ENCODE results near the gene GOLGA8R. TPM values are rescaled to one million over a fixed set of nuclear protein-coding genes. Genes with fewer than 3 reads are reported as not detected.
"Not testable (repeated sequence)": the region's sequence is repeated elsewhere in the genome, so short reads cannot be mapped to it uniquely, and the experiment has no call there.

The GOLGA8R gene
- total RNA-seq, 2 donors from 2014 or later = 53.4 to 70.9 TPM

DNA sequence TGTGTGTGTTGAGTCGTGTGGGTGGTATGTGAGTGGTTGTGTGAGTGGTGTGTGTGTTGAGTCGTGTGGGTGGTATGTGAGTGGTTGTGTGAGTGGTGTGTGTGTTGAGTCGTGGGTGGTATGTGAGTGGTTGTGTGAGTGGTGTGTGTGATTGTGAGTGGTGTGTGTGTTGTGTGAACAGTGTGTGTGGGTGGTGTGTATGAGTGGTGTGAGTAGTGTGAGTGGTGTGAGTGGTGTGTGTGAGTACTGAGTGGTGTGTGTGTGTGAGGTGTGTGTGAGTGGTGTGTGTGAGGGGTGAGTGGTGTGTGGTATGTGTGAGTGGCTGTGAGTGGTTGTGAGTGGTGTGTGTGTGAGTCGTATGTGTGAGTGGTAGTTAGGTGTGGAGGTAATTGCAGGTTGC lies 38.2 kb downstream of the GOLGA8R start:
- H3K27me3 Mint-ChIP-seq; H3K4me3 Mint-ChIP-seq; H3K9me3 Mint-ChIP-seq; DNase-seq (ENCODE audit: low spot score); H3K36me3 Mint-ChIP-seq; H3K4me1 Mint-ChIP-seq (ENCODE audit: low read depth in 2 of 2); H3K27ac Mint-ChIP-seq: not testable (repeated sequence)
- peak in 1 of 2 donors; percentile 57 for ATAC-seq

DNA sequence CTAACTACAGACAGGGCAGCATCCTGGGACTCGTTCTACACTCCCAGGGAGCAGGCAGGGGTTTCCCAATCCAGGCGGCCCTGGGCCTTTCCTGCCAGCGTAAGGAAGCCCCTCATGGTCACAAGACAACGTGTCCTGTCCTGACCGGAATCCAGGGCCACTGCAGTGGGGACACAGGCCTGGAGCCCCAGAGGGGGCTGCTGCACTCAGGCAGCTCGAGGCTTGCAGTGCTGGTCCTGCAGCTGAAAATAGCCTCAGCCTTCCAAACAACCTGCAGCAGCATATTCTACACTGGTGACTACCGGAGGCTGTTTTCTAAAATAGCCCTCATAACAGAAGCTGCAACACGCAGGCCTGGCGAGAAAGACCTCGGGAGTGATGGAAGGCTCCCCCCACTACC lies 39.2 kb downstream of the GOLGA8R start:
- DNase-seq (ENCODE audit: low spot score); H3K9me3 Mint-ChIP-seq; H3K4me1 Mint-ChIP-seq (ENCODE audit: low read depth in 2 of 2); H3K27ac Mint-ChIP-seq; H3K27me3 Mint-ChIP-seq; H3K4me3 Mint-ChIP-seq; ATAC-seq; H3K36me3 Mint-ChIP-seq: not testable (repeated sequence)

DNA sequence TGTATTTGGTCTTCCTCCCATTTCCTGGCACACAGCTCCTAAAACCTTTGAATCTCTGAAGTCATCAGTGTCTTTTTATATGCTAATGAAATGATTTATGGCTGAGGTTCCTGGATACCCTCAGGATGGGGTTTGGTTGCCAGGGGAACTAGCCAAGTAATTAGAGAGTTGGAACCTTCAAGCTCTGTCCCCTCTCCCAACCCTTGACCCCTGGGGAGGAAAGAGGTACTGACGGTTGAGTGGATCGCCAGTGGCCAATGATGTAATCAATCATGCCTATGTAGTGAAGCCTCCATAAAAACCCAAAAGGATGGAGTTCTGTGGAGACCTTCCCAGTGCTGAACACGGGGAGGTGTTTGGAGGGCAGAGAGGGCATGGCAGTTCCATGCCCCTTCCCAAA lies 45.8 kb downstream of the GOLGA8R start:
- not testable (repeated sequence) for DNase-seq (ENCODE audit: low spot score); ATAC-seq; H3K27ac Mint-ChIP-seq; H3K4me3 Mint-ChIP-seq; H3K27me3 Mint-ChIP-seq; H3K9me3 Mint-ChIP-seq; H3K36me3 Mint-ChIP-seq; H3K4me1 Mint-ChIP-seq (ENCODE audit: low read depth in 2 of 2)

DNA sequence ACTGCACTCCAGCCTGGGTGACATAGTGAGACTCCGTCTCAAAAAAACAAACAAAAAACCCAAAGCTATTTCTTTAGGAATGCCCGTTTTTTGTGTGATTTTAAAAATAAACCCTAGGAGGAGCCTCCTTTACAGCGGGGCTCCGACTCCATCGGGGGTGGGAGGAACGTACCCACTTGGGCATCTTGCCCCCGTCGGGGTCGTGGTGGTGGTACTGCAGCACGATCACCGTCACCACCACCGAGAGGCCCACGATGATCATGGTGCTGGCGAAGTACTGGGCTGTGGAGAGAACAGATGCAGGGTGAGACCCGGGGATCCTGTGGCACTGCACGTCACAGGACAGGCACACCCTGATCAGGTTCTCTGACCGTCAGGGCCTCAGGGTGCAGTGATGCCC lies 46.8 kb downstream of the GOLGA8R start:
- not testable (repeated sequence) for DNase-seq (ENCODE audit: low spot score); H3K27ac Mint-ChIP-seq; H3K4me3 Mint-ChIP-seq; H3K27me3 Mint-ChIP-seq; H3K9me3 Mint-ChIP-seq; H3K4me1 Mint-ChIP-seq (ENCODE audit: low read depth in 2 of 2); H3K36me3 Mint-ChIP-seq
- peak in 1 of 2 donors; percentile 15 for ATAC-seq

DNA sequence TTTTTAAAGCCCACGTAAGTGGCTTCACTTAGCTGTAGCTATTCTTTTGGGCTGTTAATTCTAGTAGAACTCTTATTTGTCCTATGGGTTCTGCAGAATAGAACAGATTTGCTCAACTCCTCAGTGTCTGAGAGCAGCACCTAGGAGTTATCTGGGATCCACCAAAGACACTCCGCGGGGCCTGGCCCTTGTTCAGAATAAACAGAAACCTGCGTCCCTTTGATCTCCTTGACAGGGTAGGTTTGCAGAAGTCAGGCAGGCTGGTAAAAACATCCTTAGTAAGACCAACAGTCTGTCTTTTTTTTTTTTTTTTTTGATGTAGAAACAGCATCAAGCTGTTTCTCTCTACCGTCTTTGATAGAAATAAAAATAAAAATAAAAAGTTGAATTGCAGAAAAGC lies 52.7 kb downstream of the GOLGA8R start:
- not testable (repeated sequence) for DNase-seq (ENCODE audit: low spot score); H3K36me3 Mint-ChIP-seq; H3K4me1 Mint-ChIP-seq (ENCODE audit: low read depth in 2 of 2); H3K27ac Mint-ChIP-seq; H3K27me3 Mint-ChIP-seq; H3K4me3 Mint-ChIP-seq; H3K9me3 Mint-ChIP-seq; ATAC-seq

DNA sequence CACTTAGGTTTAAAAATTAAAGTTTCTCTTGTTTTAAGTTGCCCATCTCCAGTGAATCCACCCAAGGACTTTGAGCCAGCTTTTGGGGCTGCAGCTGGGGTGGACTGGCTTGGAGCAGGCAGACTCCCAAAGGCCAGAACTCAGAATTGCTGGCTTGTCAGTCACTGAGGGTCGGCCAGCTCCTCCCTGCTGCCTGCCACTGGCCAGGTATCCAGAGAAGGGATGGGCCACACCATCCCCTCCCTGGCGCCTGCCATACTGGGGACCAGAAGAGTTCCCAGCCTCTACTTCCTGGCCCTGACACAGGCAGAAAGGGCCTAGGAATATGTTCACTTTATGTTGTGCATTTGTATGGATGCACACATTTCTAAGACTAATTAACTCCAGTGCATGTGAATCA lies 53.1 kb downstream of the GOLGA8R start:
- H3K4me1 Mint-ChIP-seq (ENCODE audit: low read depth in 2 of 2); H3K36me3 Mint-ChIP-seq; H3K27me3 Mint-ChIP-seq; H3K4me3 Mint-ChIP-seq; H3K9me3 Mint-ChIP-seq; DNase-seq (ENCODE audit: low spot score); H3K27ac Mint-ChIP-seq: not testable (repeated sequence)
- ATAC-seq = peak in 1 of 2 donors; percentile 43

DNA sequence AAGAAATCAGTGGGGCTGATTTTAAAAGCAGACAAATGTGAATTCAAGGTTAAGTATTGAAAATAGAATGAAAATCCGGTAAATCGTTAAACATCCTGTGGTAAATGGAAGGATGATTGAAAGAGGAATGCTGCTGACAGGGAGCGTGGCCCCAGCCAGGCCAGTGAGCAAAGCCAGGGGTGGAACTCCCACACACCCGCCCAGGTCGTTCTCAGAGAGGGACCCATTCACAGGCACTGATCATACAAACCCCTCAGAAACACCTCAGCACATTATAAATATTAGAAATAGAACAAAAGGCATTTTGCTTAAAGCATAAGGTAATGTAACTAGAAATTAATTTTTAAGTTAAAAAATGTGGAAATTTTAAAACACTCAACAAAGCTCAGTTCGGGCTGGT lies 59.0 kb downstream of the GOLGA8R start:
- not testable (repeated sequence) for H3K9me3 Mint-ChIP-seq; H3K4me1 Mint-ChIP-seq (ENCODE audit: low read depth in 2 of 2); H3K36me3 Mint-ChIP-seq; ATAC-seq; H3K4me3 Mint-ChIP-seq; H3K27ac Mint-ChIP-seq; DNase-seq (ENCODE audit: low spot score); H3K27me3 Mint-ChIP-seq

Other genes with a start within 250 kb of the GOLGA8R start
- 1 to 10 TPM; 2.4 to 4.8 TPM for gene CHRFAM7A, start 20.7 kb downstream of the GOLGA8R start, total RNA-seq
- gene GOLGA8Q, start 137.8 kb upstream of the GOLGA8R start, total RNA-seq = 10 to 100 TPM; 27.5 to 28.6 TPM
- 1 to 10 TPM in 1 of 2 donors, under 1 TPM in 1; 0.55 to 1.7 TPM for gene GOLGA8H, start 189.8 kb upstream of the GOLGA8R start, total RNA-seq

Measured in natural killer cell treated with Interleukin-12 subunit alpha and Interleukin-12 subunit beta and Interleukin-15 and Interleukin-18, amount 100 ng/mL, for 72 hours (primary cell).